NCI-H2107 (cell line): ENCODE results near the gene JPH3.
A peak's percentile ranks its signal among the peaks of the same experiment; 100 is the strongest.

ENCODE experiments used
- DNase-seq: peaks from one replicate; lab custom pipeline; 2025; lab: John Stamatoyannopoulos, UW

Gene JPH3

GRCh38 chr16:87697792-87698191, 95.5 kb downstream of the JPH3 start:
- no peak for DNase-seq

GRCh38 chr16:87698241-87698640, 95.9 kb downstream of the JPH3 start:
- DNase-seq = no peak

DNA sequence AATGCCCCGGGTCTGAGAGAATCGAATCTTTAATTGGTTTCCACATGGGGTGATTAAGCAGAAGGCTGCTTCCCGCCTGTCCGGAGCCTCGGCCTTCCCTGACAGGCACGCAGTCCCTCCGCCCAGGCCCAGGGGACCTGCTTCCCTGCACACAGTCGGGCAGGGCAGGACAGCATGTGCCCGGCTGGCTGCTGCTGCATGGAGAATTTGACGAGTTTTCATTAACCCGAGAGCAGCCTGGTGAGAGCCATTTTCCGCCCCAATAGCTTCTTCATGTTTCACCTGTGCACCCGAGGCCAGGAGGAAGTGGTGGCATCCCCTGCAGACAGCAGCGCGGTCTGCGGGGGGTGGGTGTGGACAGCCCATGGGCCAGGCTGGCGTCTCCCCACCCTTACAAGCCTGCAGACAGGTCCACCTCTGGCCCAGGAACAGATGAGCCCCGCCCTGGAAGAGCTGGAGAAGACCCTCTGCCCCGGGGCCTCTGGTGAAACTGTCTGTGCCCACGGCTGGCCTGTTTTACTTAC, 96.4 kb downstream of the JPH3 start:
- DNase-seq = no peak

DNA sequence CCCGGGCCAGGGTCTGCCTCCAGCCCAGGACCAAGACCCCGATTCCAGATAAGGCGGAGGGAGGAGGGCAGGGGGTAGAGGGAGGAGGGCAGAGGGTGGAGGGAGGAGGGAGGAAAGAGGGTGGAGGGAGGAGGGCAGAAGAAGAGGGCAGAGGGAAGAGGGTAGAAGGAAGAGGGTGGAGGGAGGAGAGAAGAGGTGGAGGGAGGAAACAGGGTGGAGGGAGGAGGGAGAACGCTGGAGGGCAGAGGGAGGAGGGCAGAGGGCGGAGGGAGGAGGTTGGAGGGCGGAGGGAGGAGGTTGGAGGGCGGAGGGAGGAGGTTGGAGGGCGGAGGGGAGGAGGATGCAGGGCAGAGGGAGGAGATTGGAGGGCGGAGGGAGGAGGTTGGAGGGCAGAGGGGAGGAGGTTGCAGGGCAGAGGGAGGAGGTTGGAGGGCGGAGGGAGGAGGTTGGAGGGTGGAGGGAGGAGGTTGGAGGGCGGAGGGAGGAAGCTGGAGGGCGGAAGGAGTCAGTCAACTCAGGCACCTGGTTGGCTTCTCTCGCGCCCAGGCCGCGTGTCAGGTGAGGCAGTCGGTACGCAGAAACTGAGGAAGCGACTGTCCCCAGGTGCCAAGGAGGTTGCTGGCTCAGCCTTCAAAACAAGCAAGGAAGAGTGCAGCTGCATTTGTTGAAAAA, 98.2 kb downstream of the JPH3 start:
- DNase-seq = no peak

GRCh38 chr16:87701078-87701460, 98.8 kb downstream of the JPH3 start:
- DNase-seq = no peak

DNA sequence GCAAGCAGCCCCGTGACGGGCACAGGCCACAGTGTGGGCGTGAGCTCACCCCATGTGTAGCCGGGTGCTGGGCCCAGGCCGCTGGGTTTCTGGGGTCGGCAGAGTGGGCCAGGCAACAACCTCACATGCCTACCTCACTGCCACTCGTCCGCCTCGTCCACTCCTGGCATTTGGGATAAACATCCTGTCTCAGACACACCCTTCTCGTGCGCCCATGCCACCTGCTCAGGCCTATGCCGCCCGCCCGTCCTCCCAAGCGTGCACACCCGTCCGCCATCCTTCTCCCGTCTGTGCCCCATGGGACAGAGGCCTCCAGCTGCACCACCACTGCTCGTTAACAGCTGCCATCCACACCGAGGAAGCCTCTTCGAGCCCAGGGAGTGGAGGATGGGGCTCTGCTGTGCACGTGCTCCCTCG, 99.2 kb downstream of the JPH3 start:
- no peak for DNase-seq

DNA sequence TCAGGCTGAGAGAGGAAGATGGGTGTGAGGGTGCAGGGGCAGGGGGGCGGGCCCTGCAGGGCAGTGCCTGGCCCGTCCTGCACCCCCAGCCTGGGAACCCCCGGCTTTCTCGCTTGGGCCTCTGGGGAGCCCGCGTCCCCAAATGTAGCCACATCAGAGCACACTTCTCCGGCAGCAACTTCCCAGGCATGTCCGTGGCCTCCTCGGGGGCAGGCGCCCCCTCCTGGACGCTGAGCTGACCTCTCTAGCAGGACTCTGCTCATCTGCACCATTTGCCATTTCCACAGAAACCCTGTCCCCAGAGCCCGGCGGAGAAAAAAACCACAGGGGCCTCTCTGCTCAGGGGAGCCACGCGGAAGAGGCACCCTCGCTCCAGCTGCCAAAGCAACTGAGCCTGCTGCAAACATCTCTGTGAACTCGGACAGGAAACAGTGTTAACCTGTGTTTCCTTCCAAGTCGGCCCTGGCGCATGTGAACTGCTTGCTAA, 100.1 kb downstream of the JPH3 start:
- no peak for DNase-seq

DNA sequence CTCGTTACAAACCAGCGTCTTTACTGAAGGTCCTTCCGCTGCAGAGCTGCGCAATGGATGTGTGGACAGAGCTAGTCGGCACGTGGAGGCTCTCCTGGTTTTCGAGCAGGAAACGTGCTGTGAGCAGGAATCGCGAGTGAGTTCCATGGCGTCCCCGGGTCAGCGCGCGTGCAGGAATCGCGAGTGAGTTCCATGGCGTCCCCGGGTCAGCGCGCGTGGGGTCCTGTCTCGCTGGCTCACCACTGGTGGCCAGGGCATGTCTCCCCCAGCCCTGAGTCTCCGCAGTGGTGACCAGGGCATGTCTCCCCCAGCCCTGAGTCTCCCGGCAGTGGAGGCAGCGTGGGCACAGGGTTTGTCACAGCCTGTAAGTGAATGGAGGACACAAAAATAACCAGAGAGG, 100.8 kb downstream of the JPH3 start:
- DNase-seq = no peak

DNA sequence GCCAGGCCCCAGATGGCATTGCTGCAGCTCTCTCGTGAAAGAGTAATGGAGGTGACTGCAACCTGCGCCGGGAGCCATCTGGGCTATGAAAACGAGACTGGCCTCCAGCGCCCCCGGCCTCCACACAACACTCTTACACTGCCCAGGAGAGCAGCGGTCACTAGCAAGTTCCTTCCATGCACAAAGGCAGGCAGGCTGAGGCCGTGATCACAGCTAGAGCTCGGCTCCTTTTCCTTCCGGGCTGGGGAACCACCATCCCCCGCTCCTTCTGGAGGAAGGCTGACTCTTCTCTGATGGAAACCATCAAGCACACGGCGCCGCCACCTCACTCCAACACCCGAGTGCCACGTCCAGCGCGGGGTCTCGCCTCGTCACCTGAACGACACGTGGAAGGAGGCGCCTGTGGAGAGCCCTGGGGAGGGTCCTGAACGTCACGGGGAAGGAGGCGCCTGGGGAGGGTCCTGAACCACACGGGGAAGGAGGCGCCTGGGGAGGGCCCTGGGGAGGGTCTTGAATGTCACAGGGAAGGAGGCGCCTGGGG, 101.6 kb downstream of the JPH3 start:
- no peak for DNase-seq

DNA sequence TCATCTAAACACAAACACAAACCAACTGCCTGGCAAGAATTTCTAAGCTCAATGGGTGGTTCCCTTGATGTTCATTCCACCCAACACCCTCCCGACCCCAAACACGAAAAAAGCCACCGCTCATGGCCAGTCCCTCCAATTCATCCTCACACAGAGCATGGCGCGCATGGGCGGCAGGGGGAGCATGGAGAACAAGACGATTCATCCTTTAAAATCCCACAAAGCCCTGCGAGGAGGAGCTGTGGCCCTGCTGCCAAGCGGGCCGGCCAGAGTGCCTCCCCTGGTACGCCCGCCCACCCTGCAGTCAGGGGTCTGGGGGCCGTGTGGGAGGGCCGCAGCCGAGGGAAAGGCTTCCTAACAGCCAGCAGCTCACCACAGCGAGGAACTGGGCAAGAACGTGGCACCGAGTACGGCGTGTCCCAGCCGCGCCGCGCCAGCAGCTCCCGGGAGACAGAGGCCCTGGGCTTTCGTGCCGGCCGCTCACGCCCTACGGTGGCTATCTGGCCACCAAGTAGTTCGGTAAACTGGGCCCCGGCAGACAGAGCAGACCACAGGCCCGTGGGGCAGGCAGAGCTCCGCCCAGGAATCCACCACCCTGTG, 102.5 kb downstream of the JPH3 start:
- no peak for DNase-seq

DNA sequence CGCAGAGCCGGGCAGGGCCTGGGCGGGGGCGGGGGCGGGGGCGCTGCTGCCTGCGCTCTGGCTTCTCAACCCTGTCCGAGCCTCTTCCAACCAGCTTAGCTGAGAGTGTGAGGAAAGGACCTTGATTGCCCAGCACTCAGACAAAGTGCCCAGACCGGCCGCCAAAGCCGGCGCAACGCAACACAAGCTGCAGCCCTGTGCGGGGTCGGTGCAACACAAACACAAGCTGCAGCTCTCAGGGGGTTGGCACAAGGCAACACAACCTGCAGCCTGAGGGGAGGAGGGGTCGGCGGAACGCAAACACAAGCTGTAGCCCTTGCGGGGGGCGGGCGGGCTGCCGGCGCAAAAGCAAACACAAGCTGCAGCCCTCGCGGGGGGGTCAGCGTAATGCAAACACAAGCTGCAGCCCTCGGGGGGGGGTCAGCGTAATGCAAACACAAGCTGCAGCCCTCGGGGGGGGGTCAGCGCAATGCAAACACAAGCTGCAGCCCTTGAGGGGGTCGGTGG, 103.5 kb downstream of the JPH3 start:
- DNase-seq = no peak

DNA sequence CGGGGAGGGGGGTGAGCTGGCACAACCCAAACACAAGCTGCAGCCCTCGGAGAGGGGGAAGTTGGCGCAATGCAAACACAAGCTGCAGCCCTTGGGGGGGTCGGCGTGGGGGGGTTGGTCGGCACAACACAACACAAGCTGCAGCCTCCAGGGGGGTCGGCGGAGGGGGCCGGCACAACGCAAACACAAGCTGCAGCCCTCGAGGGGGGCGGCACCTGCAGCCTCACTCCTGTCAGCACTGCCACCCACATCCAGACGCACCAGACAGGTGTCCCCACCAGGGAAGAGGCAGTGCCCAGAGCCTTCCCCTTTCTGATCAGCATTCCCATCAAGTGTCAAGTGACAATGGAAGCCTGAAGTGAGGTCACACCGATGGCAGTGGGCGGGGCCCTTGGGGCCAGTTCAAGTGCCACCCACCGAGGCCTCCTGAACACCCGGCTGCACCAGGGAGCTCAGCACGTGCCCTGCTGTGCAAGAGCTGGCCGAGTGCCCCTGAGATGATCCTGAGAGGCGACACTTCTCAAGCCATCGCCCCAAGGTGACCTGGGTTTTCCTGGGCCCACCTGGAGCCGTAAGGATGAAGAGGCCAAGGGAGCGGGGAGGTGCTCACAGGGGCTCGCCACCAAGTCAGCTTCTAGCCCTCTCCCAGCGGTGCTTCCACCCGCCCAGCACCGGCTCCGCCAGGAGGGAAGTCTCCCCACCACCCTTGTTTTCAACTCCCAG, 104.1 kb downstream of the JPH3 start:
- peak; percentile 71 for DNase-seq

DNA sequence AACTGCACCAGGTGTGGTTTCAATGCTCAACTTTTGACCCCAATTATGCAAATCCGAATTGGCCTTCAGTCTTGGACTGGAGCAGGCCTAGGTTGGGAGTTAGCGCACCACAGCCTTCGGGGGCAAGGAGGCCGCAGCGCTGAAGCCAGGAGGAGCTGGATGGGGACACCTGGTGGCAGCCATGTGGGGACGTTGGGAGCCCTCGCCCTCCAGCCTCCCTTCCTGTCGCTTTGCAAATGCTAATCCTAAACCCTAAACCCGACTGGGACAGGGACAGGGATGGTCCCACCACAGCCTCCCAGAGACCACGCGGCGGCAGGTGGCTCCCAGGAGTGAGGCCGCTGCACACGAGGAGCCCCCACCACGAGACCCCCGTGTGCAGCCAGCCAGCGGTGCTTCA, 104.8 kb downstream of the JPH3 start:
- DNase-seq = no peak

GRCh38 chr16:87707714-87708580, 105.6 kb downstream of the JPH3 start:
- DNase-seq = no peak

DNA sequence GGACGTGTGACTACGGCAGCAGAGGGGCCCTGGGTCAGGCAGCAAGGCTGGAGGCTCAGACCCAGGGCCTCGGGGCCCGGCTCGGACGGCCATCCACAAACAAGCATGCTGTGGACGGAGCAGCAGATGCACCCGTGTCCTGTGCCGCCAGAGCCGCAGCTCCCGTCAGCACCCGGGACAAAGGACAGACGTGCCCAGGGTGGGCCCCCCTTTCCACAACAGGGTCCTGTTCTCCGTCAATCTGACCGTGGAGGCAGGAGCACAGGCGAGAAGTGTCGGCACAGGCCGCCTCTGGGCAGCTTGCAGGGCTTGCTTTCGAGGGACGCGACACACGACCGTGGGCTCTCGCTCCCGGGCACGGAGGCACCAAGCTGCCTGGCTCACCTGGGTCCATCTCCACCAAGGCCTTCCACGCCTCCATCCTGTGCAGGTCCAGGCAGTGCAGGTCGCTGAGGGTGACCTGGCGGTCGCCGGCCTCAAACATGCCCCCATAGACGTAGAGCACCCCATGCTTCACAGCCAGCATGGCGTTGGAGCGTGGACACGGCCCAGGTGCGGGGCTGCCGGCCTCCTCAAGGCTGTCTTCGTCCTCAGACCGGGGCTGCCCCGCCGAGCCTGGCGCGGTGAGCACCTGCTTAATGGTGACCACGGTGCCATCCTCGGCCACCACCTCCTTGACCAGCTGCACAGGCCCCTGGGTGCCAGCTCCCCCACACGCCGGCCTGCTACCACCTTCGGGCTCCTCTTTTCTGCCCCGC, 106.8 kb downstream of the JPH3 start:
- DNase-seq = no peak

- DNase-seq = no peak
Measured at GRCh38 chr16:87709677-87710076, 107.4 kb downstream of the JPH3 start.

DNA sequence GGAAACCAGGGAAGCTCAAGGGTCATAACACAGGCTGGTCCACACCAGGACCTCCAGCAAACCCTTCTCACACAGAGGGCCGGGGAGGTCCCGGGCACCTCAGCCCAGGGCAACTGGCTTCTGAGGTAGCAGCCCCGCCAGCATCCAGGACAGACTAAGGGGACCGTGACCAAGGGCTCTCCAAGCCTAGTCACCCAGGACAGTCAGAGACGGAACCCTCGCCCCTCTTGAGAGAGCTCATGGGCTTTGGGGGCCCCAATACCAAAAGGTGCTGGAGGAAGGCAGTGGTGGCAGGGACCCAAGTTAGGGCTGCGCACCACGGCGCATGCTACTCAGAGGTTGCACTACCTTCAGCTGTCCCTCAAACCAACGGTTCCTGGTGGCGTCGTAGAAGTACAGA, 108.6 kb downstream of the JPH3 start:
- no peak for DNase-seq

DNA sequence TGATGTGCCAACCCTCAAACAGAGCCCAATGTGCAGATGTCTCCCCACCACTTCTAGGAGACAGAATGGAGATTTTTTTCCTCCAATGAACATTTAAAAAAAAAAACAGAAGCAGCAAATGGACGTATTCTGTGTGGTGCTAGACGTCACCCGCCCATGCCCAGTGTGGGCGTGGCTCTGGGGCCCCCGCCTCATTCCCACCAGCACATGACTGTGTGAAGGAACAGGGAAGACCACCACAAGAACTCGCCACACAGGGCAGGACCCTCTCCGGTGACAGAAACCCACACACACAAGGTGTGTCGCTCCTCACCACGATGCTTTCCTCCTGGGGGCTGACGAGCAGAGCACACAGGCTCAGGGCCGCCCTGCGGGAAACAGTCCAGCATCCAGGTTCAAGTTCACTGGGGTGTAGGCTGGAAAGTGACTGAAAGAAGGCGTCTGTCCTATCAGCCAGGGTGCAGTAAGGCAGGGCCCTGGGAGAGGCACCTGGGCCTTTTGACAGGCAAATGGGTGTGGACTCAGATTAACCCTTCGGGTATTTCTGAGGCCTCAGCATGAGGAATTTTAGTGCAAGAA, 110.0 kb downstream of the JPH3 start:
- DNase-seq = no peak

DNA sequence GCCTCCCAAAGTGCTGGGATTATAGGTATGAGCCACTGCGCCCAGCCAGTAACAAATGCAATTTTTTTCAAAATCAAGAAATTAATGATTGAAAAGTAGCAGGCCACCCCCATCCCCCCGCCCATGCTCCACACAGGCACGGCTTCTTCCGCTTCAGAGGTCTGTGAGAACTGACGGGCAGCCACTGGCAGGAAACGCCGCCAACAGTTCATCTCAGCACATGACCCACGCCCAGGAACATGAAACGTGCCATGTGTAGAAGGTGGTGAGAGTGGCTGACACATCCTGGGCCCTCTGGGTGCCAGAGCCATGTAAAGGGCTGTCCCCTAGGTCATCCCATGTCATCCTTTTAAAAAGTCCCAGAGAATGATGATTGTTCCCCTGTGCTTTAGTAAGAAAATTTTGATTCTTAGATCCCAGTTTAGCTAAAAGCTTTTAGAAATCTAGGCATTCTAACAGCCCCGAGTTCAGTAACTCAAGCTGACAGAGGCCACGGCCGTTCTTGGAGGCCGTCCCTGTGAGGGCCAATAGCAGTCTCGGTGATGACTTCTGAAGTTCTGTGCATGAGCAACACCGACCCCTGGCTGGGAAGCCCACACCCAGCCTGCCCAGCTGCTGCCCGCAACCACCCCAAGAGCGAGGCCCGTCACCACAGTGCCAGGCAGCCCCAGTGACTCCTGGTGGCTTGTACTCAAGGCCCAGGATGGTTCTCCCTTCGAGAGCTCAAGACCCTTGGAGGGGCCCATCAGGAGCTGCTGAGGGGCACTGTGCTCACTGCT, 111.3 kb downstream of the JPH3 start:
- DNase-seq = no peak

- no peak for DNase-seq
Measured at GRCh38 chr16:87715231-87715630, 112.9 kb downstream of the JPH3 start.
